ENCODE data around the gene TLL2.

TLL2 gene

DNA sequence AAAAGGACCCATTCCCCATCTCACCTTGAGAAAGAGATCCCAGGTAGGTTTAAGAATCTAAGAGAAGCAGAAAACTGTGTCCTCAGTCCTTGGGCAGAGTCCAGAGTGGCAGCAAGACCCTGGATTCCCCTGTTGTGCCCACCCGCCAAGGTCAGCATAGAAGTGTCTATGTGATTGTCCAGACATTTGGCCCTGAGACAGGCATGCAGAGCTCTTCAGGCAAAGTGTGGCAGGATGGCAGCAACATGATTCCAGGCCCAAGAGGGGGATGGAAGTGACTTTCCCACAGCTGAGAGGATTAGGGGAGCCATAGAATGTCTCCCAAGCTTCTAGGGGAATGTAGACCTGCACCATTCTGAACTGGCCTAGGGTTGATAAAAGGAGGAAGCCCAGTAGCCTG lies 115.8 kb downstream of the TLL2 start:
- no peak for DNase-seq (ENCODE audit: low spot score)
- FAIRE-seq: no peak

DNA sequence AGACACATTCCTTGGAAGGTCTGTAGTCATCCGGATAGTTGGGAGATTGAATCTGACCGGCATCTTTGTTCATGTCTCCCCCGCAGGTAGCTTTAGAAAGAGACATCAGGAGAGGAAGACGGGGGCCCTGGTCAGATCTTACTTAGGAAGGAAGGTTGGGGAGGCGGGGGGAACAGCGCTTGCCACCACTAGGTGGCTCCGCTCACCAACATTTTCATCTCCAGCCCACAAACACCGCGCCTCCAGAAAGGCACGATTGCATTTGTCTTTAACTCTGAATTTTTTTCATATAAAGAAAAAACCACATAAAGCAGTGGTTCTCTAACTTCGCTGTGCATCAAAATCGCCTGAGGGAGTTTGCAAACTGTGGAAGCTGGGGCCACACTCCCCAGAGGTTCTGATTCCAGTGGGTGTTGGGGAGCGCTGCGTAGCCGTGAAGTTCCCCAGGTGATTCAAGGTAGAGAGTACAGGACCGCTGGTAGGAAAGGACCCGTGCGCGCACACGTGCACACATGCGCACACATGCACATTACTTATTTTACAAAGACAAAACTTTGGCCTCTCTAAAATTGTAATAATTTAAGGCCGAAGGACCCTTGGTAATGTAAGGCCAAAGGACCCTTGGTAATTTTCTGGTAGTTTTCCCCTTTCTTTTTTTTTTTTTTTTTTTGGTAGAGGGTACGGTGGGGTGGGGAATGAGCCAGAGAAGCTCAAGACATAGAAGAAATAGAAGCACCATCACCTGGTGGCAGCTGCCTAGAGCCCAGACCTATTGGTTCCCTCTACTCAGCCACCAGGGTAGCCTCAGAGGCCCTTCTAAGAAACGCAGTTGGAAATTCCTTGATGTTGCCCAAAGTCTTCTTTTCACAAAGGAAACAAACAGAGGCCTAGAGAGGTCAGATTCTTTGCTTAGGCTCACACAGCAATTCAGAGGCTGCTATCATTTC lies 117.5 kb downstream of the TLL2 start:
- FAIRE-seq: no peak

GRCh38 chr10:96390460-96390864 lies 123.3 kb downstream of the TLL2 start:
- DNase-seq (ENCODE audit: low spot score) (no peak), FAIRE-seq (no peak)

More for the DNA sequence above, 117.5 kb downstream of the TLL2 start:
- DNase-seq (ENCODE audit: low spot score): peak; percentile 79

- no peak for FAIRE-seq
- no peak for DNase-seq (ENCODE audit: low spot score)
Observed at GRCh38 chr10:96389785-96390184, 123.9 kb downstream of the TLL2 start.

DNA sequence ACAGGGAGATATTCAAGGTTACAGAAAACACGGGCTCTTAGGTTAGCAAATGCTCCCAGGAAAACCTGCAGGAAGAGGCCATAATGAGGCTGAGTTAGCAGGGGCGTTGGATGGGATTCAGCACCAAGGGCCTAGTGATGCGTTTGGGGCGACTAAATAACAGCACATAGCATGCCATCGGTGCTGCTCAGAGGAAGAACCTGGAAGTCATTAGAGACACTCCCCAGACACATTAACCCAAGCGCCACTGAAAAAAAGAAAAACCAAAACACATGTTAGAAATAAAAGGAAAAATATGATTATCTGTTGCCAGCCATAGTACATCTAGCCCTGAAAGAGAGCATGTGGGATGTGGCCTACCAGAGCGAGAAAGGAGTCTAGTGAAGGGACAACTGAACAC lies 126.1 kb downstream of the TLL2 start:
- FAIRE-seq (no peak), DNase-seq (ENCODE audit: low spot score) (no peak)

DNA sequence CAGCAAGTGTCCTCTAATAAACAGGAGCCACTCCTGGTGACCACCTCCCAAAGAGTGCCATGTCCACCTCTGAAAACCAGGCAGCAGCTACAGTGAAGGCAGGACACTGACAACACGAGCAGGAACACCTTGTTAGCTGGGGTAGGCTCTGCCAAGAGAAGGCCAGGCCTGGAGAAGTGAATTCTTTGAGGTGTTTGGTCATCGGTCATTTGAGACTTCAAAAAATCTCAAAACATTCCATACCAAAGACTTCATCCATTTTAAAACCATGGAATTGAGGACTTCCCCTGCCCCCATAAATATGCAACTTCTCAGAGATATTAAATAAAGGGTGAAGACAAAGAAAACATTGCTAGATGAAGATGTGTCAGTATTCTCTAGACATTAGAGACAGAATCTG lies 126.6 kb downstream of the TLL2 start:
- FAIRE-seq (no peak), DNase-seq (ENCODE audit: low spot score) (no peak)

DNA sequence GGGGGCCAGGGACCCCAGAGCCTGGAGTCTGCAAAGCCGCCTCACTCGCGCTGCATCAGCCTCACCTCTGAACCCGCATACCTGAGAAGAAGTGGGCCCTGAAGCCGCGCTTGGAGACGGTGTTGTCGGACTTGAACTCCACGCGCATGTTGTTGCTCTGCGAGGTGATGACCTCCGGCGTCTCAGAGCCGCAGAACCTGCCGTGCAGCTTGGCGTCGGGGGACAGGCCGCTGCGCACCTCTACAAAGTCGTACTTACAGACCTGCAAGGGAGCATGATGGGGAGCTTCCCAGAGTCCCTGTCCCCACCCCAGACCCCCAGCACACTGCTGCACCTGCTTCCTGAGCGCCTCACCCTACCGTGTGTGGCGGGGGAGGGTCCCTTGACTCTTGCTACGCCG lies 129.2 kb downstream of the TLL2 start:
- no peak for FAIRE-seq
- no peak for DNase-seq (ENCODE audit: low spot score)

- peak; percentile 52 for DNase-seq (ENCODE audit: low spot score)
- no peak for FAIRE-seq
Observed at GRCh38 chr10:96380821-96381220, 132.9 kb downstream of the TLL2 start.

DNA sequence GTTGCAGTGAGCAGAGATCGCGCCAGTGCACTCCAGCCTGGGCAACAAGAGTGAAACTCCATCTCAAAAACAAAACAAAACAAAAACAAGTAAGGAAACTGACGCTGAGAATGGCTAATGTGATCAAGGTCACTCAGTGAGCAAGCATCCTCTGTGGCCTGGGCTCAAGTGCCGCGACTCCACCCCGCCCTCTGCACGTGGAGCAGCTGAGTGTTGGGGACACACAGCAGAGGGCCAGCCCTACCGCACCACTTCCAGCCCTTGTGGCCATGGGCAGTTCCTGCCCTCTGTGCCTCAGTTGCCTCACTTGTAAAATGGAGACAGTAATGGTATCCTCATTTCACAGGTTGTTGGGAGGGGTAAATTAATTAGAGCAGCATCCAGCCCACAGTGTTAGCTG lies 134.0 kb downstream of the TLL2 start:
- no peak for DNase-seq (ENCODE audit: low spot score)
- no peak for FAIRE-seq

DNA sequence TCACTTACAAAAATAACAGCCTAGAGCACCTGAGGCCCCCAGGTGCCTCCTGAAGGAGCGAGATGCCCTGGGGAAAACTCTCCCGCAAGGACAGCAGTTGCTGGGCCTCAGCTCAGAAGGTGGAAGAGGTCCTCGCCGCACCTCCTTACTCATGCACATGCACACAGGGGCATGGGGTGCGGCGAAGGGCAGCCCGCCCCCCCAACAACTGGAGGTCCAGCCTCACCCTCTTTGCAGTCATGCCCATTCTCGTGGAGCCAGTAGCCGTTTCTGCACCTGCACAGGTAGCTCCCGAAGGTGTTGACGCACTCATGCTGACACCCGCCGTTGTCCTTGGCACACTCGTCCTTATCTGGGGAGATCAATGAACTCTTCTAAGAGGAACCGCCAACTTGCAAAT lies 135.0 kb downstream of the TLL2 start:
- no peak for FAIRE-seq
- DNase-seq (ENCODE audit: low spot score): no peak

DNA sequence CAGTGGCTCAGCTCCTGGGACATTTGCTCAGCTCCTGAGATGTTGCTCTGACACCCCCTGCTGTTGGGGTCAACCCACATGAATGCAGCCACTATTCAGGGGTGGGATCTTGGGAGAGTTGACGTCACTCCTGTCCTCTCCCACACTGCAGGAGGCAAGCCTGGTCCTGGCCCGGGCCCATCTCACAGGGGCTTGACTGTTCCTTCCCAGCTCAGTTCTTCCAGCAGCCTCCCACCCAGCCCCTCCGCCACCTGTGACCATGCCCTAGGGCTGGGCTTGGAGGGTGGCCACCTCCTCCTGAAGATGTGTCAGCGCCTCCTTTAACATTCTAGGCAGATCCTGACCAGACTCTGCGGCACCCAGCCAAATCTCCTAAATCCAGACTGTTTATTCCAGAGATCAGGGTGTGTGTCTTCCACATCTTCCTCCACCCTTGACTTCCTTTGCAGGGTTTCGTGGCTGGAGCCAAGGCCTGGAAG lies 135.9 kb downstream of the TLL2 start:
- peak; percentile 18 for DNase-seq (ENCODE audit: low spot score)

DNA sequence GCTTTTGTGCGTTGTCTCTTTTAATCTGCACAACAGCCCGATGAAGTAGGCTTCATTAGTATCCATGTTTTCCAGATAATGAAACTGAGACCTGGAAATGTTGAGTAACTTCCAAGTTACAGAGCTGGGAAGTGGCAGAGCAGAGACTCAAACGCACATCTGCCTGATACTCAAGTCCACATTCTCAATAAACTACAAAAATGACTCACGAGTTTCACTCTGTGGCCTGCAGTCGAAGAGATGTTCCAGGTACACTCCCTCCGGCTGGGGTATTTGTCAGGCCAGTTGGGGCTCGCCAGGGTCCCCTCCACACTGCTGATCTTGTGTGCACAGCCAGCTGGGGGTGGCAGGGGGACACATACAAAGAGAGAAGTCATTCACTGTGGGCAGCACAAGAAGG lies 137.2 kb downstream of the TLL2 start:
- DNase-seq (ENCODE audit: low spot score) (no peak), FAIRE-seq (no peak)

More for the DNA sequence above, 135.9 kb downstream of the TLL2 start:
- FAIRE-seq: no peak

DNA sequence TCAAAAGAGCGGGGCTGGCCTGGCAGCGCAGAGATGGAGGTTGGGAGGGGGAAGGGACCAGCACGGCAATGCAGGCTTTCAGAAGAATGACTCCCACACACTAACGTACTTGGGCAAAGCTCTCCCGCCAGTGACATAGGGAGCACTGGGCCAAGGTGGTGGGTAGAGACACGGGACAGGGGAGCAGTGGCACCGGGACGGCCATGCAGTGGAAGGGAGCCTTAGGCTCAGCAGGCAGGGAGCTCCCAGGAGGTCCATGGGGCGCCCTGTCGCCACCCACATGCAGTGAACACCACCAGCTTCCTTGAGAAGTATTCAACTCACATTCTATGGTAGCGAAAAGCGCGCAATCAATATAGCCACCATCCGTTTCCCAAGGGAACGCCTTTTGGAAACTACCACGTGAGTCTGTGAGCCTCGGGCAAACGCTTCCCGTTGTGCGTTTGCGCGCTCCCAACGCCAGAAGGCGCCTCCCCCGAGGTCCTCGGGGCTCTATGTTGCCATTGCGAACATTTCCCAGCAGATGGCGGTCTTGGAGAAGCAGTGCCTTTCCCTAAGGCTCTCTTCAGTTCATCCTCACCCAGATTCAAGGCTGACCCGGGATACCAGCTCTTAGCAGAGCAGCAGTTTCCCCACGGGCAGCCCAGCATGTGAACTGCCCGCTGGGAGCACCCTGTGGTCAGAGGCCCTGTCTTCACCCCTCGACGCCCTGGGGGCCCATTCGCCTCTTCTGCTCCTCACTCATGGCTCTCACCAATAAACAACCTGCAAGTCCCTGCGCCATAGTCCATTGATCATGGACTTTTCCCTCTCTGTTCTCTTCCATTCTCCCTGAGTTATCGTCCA lies 138.5 kb downstream of the TLL2 start:
- DNase-seq (ENCODE audit: low spot score) (peak; percentile 92), FAIRE-seq (peak; percentile 86)

DNA sequence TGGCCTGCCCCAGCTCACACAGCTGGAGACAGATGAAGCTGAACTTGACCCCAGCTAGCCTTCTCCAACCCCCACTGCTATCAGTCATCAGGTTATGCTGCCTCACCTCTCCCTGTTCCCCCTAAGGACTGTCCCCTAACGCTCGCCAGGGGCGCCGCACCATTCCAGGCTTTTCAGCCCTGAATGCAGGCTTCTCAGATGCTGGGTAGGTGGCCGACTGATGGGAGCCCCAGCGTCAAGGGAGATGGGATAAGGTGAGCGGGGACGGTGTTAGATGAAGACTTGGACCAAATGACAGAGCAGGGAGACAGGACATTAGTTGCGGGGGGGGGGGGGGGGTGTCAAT lies 139.1 kb downstream of the TLL2 start:
- FAIRE-seq (no peak), DNase-seq (ENCODE audit: low spot score) (peak; percentile 12)

- FAIRE-seq (no peak), DNase-seq (ENCODE audit: low spot score) (no peak)
Observed at GRCh38 chr10:96374004-96374403, 139.7 kb downstream of the TLL2 start.

- no peak for DNase-seq (ENCODE audit: low spot score)
- no peak for FAIRE-seq
Observed at GRCh38 chr10:96371356-96371755, 142.4 kb downstream of the TLL2 start.

DNA sequence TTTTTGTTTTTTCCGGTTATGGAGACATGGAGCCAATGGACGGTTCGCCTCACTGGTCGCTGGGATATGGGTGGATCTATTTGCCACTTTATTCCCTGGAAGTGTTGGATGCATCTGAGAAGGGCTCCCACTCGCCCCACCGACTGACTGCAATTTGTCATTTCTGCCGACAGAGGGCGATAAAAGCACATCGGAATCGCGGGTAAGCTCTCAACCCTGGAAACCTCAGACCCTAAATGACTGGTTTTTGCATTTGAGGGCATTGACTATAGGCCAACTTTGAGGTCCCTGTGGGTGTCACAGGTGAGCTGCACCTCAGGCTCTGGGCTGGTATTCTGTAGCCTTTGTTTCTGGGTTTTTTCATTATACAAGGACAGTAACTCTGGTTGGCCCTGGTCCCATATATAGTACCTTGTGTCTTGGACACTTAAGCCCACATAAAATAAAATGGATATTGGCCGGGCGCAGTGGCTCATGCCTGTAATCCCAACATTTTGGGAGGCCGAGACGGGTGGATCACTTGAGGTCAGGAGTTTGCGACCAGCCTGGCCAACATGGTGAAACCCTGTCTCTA lies 143.1 kb downstream of the TLL2 start:
- FAIRE-seq (no peak), DNase-seq (ENCODE audit: low spot score) (peak; percentile 74)

DNA sequence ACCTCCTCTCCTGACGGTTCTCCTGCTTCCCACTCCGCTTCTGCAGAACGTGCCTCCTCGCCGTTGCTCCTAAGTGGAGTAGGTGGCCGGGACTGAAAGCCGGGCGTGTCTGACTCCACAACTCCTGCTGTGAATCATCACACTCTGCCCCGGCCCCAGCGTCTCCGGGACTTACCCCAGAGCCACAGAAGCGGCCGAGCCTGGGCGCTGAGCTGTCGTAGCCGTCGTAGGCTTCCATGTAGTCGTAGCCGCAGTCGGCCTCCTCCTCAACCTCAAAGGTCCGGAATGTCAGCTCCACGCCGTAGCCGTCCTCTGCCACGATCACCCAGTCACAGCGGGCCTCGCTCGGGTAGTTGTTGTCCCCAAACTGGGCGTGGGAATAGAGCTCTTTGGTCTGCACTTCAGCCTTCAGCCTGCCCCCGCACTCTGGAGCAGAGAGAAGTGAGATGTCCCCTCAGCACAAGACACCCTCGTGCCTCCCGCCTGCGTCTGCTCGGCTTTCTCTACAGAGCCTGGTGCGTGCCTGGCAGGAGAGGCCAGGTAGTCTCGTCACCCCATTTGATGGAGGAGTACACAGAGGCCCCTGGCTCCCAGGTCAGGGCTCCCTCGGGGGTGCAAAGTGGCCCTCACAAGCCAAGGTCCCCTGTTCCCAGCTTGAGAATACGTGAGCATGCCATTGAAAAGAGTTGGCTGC lies 143.7 kb downstream of the TLL2 start:
- FAIRE-seq (no peak), DNase-seq (ENCODE audit: low spot score) (peak; percentile 80)

GRCh38 chr10:96368971-96369370 lies 144.8 kb downstream of the TLL2 start:
- FAIRE-seq (no peak), DNase-seq (ENCODE audit: low spot score) (no peak)

- FAIRE-seq (no peak), DNase-seq (ENCODE audit: low spot score) (no peak)
Observed at GRCh38 chr10:96367470-96367869, 146.3 kb downstream of the TLL2 start.

- FAIRE-seq (no peak), DNase-seq (ENCODE audit: low spot score) (no peak)
Observed at GRCh38 chr10:96366508-96366907, 147.2 kb downstream of the TLL2 start.

Measured in urothelium cell line (cell line).